GM12874 (cell line): ENCODE results near the gene TFF2.

Experiments
- TF ChIP-seq, protein P1 (sequence below): IDR thresholded peaks from 2 replicates; pipeline ENCODE4 v1.5.1; 2011; ENCODE audit warnings: low read depth, mild to moderate bottlenecking, control low read depth, low read length, moderate library complexity; ENCODE audit not compliant: insufficient read depth

TFF2 gene

DNA sequence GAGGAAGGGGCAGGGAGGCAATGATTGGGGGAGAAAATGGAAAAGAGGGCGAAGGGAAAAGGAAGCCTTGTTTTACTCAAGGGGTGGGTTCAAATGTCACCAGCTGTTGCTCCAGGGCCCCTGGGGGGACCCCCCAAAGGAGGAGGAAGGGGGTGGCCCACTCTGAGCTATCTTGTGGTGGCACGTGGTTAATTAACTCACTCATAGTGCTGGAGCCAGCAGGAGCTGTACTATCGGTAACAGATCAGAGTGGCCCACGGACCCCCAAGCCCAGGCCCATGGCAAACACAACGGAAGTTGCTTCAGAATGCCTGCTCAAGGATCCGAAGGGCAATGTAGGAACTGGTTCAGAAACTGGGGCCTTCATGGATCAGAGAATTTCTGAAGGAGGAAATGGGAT lies 7.2 kb downstream of the TFF2 start:
- TF ChIP-seq, protein P1, sequence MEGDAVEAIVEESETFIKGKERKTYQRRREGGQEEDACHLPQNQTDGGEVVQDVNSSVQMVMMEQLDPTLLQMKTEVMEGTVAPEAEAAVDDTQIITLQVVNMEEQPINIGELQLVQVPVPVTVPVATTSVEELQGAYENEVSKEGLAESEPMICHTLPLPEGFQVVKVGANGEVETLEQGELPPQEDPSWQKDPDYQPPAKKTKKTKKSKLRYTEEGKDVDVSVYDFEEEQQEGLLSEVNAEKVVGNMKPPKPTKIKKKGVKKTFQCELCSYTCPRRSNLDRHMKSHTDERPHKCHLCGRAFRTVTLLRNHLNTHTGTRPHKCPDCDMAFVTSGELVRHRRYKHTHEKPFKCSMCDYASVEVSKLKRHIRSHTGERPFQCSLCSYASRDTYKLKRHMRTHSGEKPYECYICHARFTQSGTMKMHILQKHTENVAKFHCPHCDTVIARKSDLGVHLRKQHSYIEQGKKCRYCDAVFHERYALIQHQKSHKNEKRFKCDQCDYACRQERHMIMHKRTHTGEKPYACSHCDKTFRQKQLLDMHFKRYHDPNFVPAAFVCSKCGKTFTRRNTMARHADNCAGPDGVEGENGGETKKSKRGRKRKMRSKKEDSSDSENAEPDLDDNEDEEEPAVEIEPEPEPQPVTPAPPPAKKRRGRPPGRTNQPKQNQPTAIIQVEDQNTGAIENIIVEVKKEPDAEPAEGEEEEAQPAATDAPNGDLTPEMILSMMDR, result no peak

DNA sequence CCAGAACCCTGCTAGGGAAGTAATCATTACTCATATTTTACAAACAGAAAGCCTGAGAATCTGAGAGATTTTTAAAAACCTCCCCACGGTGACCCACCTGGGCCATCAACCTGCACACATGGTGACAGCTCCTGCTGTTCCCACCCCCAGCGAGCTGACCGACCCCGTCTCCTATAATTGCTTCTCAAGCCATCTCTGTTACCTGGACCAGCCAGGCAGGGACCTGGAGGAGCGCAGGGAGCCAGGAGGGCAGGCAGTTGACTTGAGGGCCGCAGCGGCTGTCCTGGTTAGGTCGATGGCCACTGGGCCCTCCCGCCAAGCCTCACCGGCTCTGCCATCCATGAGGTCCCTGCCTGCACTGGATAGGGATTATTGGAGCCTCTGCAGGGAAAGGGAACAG lies 7.7 kb downstream of the TFF2 start:
- TF ChIP-seq, protein P1, result no peak

DNA sequence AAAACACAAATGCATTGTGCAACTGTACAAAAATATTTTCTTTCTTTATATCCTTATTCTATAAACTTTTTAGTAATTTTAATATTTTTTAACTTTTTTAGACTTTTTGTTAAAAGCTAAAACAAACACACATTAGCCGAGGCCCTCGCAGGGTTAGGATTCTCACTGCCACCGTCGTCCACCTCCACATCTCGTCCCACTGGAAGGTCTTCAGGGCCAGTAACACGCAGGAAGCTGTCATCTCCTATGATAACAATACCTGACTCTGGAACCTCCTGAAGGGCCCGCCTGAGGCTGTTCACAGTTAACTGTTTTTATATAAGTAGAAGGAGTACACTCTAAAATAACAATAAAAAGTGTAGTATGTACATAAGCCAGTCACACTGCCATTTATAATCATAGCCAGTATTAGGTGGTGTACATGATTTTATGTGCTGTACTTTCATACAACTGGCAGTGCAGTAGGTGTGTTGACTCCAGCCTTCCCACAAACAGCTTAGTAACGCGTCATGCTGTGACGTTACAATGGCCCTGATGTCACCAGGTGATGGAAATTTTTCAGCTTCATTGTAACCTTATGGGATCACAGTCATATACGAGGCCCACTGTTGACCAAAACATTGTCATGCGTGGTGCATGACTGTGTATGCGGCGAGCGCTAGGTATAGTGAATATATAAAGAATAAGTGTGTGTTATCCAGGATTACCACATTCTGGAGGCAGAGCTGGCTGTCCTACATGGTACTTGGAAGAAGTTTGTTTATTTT lies 8.8 kb downstream of the TFF2 start:
- TF ChIP-seq, protein P1, result no peak

DNA sequence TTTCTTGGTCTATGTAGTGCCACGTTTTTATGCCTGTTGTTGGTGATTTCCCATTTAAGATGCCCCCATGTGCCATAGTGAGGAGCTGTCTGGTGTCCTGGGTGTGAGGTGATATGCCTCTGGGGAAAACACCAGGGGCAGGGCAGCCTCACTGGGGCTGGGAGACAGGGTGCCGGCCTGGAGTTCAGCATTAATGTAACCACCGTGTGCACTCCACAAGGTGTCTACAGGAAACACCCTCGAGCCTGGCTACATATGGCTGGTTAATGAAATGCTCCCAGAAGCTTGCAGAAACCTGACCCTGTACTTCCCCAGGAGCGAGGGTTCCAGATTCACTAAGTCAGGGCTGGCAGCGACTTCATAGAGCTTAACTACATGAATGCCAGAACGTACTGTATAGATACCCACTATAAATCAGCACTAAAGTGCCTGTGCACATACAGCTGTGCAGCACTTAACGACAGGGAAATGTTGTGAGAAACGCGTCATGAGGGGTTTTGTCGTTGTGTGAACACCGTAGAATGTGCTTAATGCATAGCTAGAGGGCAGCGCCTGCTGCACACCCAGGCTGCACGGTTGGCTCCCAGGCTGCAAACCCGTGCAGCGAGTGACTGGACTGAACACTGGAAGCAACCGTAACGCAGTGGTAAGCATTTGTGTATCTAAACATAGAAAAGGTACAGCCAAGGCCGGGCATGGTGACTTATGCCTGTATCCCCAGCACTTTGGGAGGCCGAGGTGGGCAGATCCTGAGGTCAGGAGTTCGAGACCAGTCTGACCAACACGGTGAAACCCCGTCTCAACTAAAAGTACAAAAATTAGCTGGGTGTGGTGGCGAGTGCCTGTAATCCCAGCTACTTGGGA lies 10.4 kb downstream of the TFF2 start:
- TF ChIP-seq, protein P1, result no peak

DNA sequence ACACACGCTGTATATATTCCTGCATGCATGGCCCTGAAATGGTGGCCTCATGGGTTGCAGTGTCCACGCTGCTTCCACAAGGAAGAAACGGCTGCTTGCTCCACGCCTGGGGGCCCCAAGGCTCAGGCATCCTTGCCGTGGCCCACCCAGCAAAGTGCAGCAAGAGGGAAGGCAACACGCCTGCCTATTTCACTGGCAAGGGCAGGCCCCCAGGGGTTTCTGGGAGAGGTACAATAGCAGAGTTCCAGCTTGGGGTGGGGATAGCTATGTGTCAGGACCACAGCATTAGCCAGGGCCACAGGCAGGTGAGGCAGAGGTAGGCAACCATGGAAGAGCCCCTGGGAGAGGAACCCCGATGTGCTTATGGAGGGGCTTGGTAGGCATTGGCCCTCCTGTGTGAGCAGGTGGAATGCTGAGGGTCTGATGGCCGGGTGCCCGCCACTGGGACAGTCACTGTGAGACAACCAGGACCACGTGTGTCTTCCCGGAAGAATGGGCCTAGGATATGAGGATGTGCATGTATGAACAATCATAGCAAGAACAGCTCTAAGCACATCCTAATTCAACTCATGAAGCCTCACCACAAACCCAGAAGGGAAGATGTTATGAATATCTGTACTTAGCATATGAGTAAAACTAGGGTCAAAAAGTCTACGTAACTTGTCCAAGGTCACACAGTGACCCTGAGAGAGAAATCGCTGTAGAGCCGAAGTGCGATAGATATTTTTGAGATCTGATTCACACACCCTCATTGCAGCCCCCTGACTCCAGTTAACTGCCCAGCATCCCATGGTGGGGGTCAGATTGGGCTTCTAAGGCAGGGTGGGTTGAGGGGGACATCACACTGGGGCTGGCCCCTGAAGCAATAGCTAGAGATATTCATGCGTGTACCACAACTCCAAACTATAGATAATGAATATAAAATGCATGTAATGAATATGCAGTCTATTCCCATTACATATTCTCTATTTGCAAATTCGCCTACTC lies 11.8 kb downstream of the TFF2 start:
- TF ChIP-seq, protein P1, result no peak

DNA sequence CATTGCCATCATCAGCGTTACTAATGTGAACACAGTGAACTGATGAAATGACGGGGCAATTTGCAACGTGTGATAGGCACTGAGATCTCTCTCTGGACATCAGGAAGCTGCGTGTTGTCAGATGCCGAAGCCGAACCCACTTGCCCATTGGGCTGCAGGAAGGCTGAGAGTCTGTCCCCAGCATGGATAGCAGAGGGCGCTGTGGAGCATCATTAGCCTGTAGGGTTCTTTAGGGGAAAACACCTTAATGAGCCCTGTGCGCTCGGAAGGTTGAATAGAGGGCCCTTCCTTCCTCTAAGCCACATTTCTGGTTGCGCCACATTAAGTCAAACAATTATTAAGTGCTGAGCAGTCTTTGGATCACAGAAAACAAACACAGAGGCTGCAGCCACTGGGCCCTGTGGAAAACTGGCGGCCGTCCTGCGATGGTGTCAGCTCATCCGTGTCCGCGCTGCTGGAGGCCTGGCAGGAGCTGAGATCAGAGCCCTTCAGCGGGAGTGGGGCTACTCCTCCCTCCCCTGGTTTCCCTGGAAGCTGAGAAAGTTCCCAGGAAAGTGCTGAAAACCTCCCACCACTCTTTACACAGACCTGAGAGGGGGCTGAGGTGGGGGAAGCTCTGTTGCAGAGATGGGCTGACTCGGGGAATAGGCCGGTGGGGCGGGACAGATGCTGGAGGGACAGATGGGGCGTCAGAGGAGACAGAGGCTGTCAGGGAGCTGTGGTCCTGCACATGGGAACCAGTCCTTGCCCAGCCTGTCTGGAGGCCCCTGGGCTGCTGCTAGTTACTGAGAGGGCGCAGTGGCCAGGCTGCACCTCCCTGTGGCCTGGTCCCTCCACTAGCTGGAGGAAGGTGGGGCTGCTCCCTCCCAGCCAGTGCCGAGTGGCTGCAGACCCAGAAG lies 12.7 kb downstream of the TFF2 start:
- TF ChIP-seq, protein P1, result peak; percentile 81
